ENCODE results near the gene DRC3.

- no peak for TF ChIP-seq POLR2A (IDR thresholded peaks at IDR 0.05)
- TF ChIP-seq CTCF (IDR thresholded peaks at IDR 0.05) = no peak
Measured at GRCh38 chr17:17950347-17950746, 22.3 kb upstream of the DRC3 start.

Data from vagina (tissue), 2 donors.